ENCODE data around the gene CLNK. TPM values are rescaled to one million over a fixed set of nuclear protein-coding genes. Genes with fewer than 3 reads are reported as not detected.
"Not testable (repeated sequence)": the region's sequence is repeated elsewhere in the genome, so short reads cannot be mapped to it uniquely, and the experiment has no call there.

Gene CLNK
- total RNA-seq, 1 donor from 2014 or later = not detected

- no peak overlapping the region for H3K27ac Mint-ChIP-seq (ENCODE audit: unreplicated experiment)
- TF ChIP-seq CTCF (IDR thresholded peaks at IDR 0.05; ENCODE audit: unreplicated experiment) = no peak
- DNase-seq (ENCODE audit: low spot score) = no peak
- no peak overlapping the region for H3K4me3 Mint-ChIP-seq (ENCODE audit: unreplicated experiment)
- H3K36me3 Mint-ChIP-seq (ENCODE audit: low read depth, unreplicated experiment) = peaks cover 3% of the 10 kb centered on the region
- H3K9me3 Mint-ChIP-seq (ENCODE audit: unreplicated experiment) = no peaks in the 10 kb centered on the region
- peaks cover 6% of the 10 kb centered on the region for H3K4me1 Mint-ChIP-seq (ENCODE audit: unreplicated experiment)
- peaks cover 6% of the 10 kb centered on the region for H3K27me3 Mint-ChIP-seq (ENCODE audit: unreplicated experiment)
Observed at GRCh38 chr4:10576236-10576635, 108.3 kb downstream of the CLNK start.

DNA sequence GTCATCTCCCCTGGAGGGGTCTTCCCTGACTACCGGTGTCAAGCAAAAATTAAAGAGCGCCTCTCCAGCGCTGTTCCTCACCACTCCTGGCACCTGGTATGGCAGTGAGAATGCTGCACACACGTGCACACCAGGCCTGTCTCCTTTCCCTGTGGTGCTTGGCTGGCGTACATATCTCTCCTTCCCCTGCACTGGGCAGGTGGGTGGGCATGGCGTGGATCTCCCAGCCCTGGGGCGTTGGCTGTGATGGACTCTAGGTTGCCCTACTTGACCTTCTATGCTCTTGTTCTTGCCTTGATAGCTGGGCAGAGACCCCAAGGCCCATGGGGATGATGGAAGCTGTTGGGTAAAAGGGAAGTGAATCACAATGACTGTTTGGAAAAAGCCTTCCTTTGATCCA, 109.2 kb downstream of the CLNK start:
- Mint-ChIP-seq H3K4me3 (ENCODE audit: unreplicated experiment) (no peak overlapping the region), H3K9me3 (ENCODE audit: unreplicated experiment) (no peaks in the 10 kb centered on the region), H3K27ac (ENCODE audit: unreplicated experiment) (no peak overlapping the region), H3K4me1 (ENCODE audit: unreplicated experiment) (peaks cover 6% of the 10 kb centered on the region), H3K36me3 (ENCODE audit: low read depth, unreplicated experiment) (peaks cover 3% of the 10 kb centered on the region), H3K27me3 (ENCODE audit: unreplicated experiment) (peaks cover 6% of the 10 kb centered on the region)
- no peak for DNase-seq (ENCODE audit: low spot score)
- TF ChIP-seq CTCF (IDR thresholded peaks at IDR 0.05; ENCODE audit: unreplicated experiment) = no peak

GRCh38 chr4:10574553-10574952, 110.0 kb downstream of the CLNK start:
- not testable (repeated sequence) for H3K4me1 Mint-ChIP-seq (ENCODE audit: unreplicated experiment); H3K9me3 Mint-ChIP-seq (ENCODE audit: unreplicated experiment); H3K27ac Mint-ChIP-seq (ENCODE audit: unreplicated experiment); DNase-seq (ENCODE audit: low spot score); H3K36me3 Mint-ChIP-seq (ENCODE audit: low read depth, unreplicated experiment); H3K27me3 Mint-ChIP-seq (ENCODE audit: unreplicated experiment); H3K4me3 Mint-ChIP-seq (ENCODE audit: unreplicated experiment)

GRCh38 chr4:10571909-10572308, 112.7 kb downstream of the CLNK start:
- H3K27me3 Mint-ChIP-seq (ENCODE audit: unreplicated experiment) = peaks cover 5% of the 10 kb centered on the region
- DNase-seq (ENCODE audit: low spot score) = no peak
- TF ChIP-seq CTCF (IDR thresholded peaks at IDR 0.05; ENCODE audit: unreplicated experiment) = no peak
- peaks cover 6% of the 10 kb centered on the region for H3K4me1 Mint-ChIP-seq (ENCODE audit: unreplicated experiment)
- H3K27ac Mint-ChIP-seq (ENCODE audit: unreplicated experiment) = no peak overlapping the region
- no peak overlapping the region for H3K4me3 Mint-ChIP-seq (ENCODE audit: unreplicated experiment)
- no peaks in the 10 kb centered on the region for H3K9me3 Mint-ChIP-seq (ENCODE audit: unreplicated experiment)
- H3K36me3 Mint-ChIP-seq (ENCODE audit: low read depth, unreplicated experiment) = peaks cover 7% of the 10 kb centered on the region

DNA sequence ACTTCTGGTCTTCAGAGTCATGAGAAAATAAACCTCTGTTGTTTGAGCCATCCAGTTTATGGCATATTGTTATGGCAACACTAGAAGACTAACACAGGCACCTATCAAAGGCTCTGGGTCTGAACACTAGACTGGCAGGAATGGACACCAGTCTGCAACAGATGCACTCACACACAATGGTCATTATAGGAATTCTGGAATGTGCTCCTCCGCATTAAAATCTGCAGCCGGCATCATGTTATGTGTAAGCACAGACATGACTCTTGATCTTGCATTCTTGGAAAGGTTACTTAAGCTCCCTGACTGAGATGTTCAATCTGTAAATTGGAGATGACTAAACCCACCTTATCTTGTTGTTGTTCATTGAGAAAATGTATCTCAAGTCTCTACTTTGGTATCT, 115.1 kb downstream of the CLNK start:
- Mint-ChIP-seq H3K4me1 (ENCODE audit: unreplicated experiment) (peaks cover 6% of the 10 kb centered on the region), H3K36me3 (ENCODE audit: low read depth, unreplicated experiment) (peaks cover 4% of the 10 kb centered on the region), H3K27me3 (ENCODE audit: unreplicated experiment) (peaks cover 2% of the 10 kb centered on the region)

More for the DNA sequence above, 115.1 kb downstream of the CLNK start:
- no peak overlapping the region for H3K27ac Mint-ChIP-seq (ENCODE audit: unreplicated experiment)
- H3K9me3 Mint-ChIP-seq (ENCODE audit: unreplicated experiment) = no peaks in the 10 kb centered on the region
- DNase-seq (ENCODE audit: low spot score) = no peak
- TF ChIP-seq CTCF (IDR thresholded peaks at IDR 0.05; ENCODE audit: unreplicated experiment) = no peak
- no peak overlapping the region for H3K4me3 Mint-ChIP-seq (ENCODE audit: unreplicated experiment)
